SK-N-MC (cell line): Measurements from ENCODE around the gene KIAA1671.

Source experiments
- EZH2 ChIP-seq: fragments of 200-600 bp; sonication (generic); IDR thresholded peaks from one replicate; pipeline ENCODE4 v1.6.1; 2017; ENCODE audit warnings: antibody characterized with exemption
- FOXP2 ChIP-seq: optimal IDR thresholded peaks from 2 replicates; pipeline ENCODE3; 2011; ENCODE audit warnings: mild to moderate bottlenecking, moderate library complexity; ENCODE audit not compliant: insufficient read depth; ENCODE audit errors: extremely low read length, control extremely low read depth
- POLR2AphosphoS5 ChIP-seq: IDR thresholded peaks from 2 replicates; pipeline ENCODE4 v1.6.1; 2012; ENCODE audit warnings: mild to moderate bottlenecking, low read depth, low read length, borderline replicate concordance

GRCh38 chr22:25197340-25197739 lies 244.8 kb downstream of the KIAA1671 start:
- TF ChIP-seq EZH2 (no peak), POLR2AphosphoS5 (no peak), FOXP2 (no peak)
